IMR-90 (cell line): Measurements from ENCODE around the gene RFC2. TPM values are rescaled to one million over a fixed set of nuclear protein-coding genes. Genes with fewer than 3 reads are reported as not detected.

Source experiments
- ATAC-seq: fragments of 200-7000 bp; cut with Tn5 transposase; 2 replicates; pipeline ENCODE4 v1.9.1; 2020; ENCODE audit warnings: low read depth, mild to moderate bottlenecking, moderate library complexity
- BruUV-seq: library from RNA; stranded (reverse); fragments of 400-500 nt; replicated peaks from 2 replicates; lab custom pipeline; 2021; lab: Mats Ljungman, UMichigan
- CTCF ChIA-PET: fragments of 300-600 bp; formaldehyde crosslinking; extraction: SDS; loops from one replicate; lab custom pipeline; 2021; ENCODE audit warnings: antibody characterized with exemption; lab: Yijun Ruan, JAX
- POLR2A ChIA-PET: fragments of 300-600 bp; sonication (Branson Sonifier 250); formaldehyde crosslinking; loops from one replicate; lab custom pipeline; 2022; ENCODE audit warnings: antibody characterized with exemption; ENCODE audit not compliant: unreplicated experiment; lab: Charles Lee
- DNase-seq: peaks from one replicate; pipeline ENCODE4 v3.0.0; 2013
- H2AFZ ChIP-seq: replicated peaks from 2 replicates; pipeline ENCODE3; 2013; ENCODE audit warnings: low read length, mild to moderate bottlenecking; ENCODE audit not compliant: poor library complexity
- H2AK5ac ChIP-seq: 2 replicates; pipeline ENCODE4 v1.6.1; 2013; ENCODE audit warnings: low read depth, low read length, inconsistent platforms
- H2AK9ac ChIP-seq: replicated peaks from 2 replicates; pipeline ENCODE3; 2013; ENCODE audit warnings: mild to moderate bottlenecking, low read depth, low read length, moderate library complexity; ENCODE audit not compliant: poor library complexity
- H2BK120ac ChIP-seq: 2 replicates; pipeline ENCODE4 v1.6.1; 2013; ENCODE audit warnings: low read depth, low read length, inconsistent platforms
- H2BK15ac ChIP-seq: 3 replicates; pipeline ENCODE4 v1.6.1; 2013; ENCODE audit warnings: low read depth, low read length, inconsistent platforms
- H2BK20ac ChIP-seq: 2 replicates; pipeline ENCODE4 v1.6.1; 2013; ENCODE audit warnings: low read depth, mild to moderate bottlenecking, inconsistent platforms, low read length, moderate library complexity
- H2BK5ac ChIP-seq: 2 replicates; pipeline ENCODE4 v1.6.1; 2013; ENCODE audit warnings: mild to moderate bottlenecking, low read depth, low read length, inconsistent platforms; ENCODE audit not compliant: poor library complexity, severe bottlenecking
- H3K14ac ChIP-seq: replicated peaks from 2 replicates; pipeline ENCODE4 v1.6.1; 2013; ENCODE audit warnings: low read depth, low read length, inconsistent platforms
- H3K18ac ChIP-seq: 2 replicates; pipeline ENCODE4 v1.6.1; 2013; ENCODE audit warnings: low read depth, low read length, control low read depth
- H3K23ac ChIP-seq: 2 replicates; pipeline ENCODE4 v1.6.1; 2013; ENCODE audit warnings: low read depth, low read length, inconsistent platforms
- H3K27ac ChIP-seq: 2 replicates; pipeline ENCODE4 v1.5.1; 2013; ENCODE audit warnings: mild to moderate bottlenecking, control low read depth, low read length; ENCODE audit not compliant: insufficient read depth
- H3K27me3 ChIP-seq: 2 replicates; pipeline ENCODE4 v1.6.1; 2013; ENCODE audit warnings: low read length; ENCODE audit not compliant: control insufficient read depth, insufficient read depth
- H3K36me3 ChIP-seq: 2 replicates; pipeline ENCODE4 v1.6.1; 2013; ENCODE audit warnings: low read length, mixed read lengths; ENCODE audit not compliant: control insufficient read depth, insufficient read depth
- H3K4ac ChIP-seq: 2 replicates; pipeline ENCODE4 v1.6.1; 2013; ENCODE audit warnings: low read depth, low read length, inconsistent platforms
- H3K4me1 ChIP-seq: 2 replicates; pipeline ENCODE4 v1.6.1; 2013; ENCODE audit warnings: low read length, mixed read lengths; ENCODE audit not compliant: control insufficient read depth, insufficient read depth
- H3K4me2 ChIP-seq: 2 replicates; pipeline ENCODE4 v1.6.1; 2013; ENCODE audit warnings: low read depth, mild to moderate bottlenecking, control low read depth, low read length, moderate library complexity
- H3K4me3 ChIP-seq: 2 replicates; pipeline ENCODE4 v1.5.1; 2013; ENCODE audit warnings: low read depth, mild to moderate bottlenecking, control low read depth, low read length, moderate library complexity; ENCODE audit not compliant: insufficient read depth
- H3K56ac ChIP-seq: 2 replicates; pipeline ENCODE4 v1.6.1; 2013; ENCODE audit warnings: low read length, inconsistent platforms; ENCODE audit not compliant: insufficient read depth; ENCODE audit errors: extremely low read depth
- H3K79me1 ChIP-seq, 2 experiments: 2 replicates each; pipeline ENCODE4 v1.6.1; 2013; ENCODE audit warnings: low read length in 2 of 2, inconsistent platforms in 1 of 2, low read depth in 1 of 2
- H3K9ac ChIP-seq: 2 replicates; pipeline ENCODE4 v1.6.1; 2013; ENCODE audit warnings: low read depth, low read length, control low read depth
- H3K9me1 ChIP-seq: 2 replicates; pipeline ENCODE4 v1.6.1; 2013; ENCODE audit warnings: low read length, inconsistent platforms; ENCODE audit not compliant: insufficient read depth
- H3K9me3 ChIP-seq: 2 replicates; pipeline ENCODE4 v1.6.1; 2013; ENCODE audit warnings: low read length; ENCODE audit not compliant: control insufficient read depth, insufficient read depth
- H4K20me1 ChIP-seq: 2 replicates; pipeline ENCODE4 v1.6.1; 2013; ENCODE audit warnings: low read length, inconsistent platforms; ENCODE audit not compliant: insufficient read depth
- H4K5ac ChIP-seq: 2 replicates; pipeline ENCODE4 v1.6.1; 2013; ENCODE audit warnings: mild to moderate bottlenecking, low read depth, low read length, control low read depth
- H4K8ac ChIP-seq, 2 experiments: 2 replicates each; pipeline ENCODE4 v1.6.1; 2013; ENCODE audit warnings: low read depth in 2 of 2, low read length in 2 of 2, control low read depth in 1 of 2, inconsistent platforms in 1 of 2
- H4K91ac ChIP-seq: 2 replicates; pipeline ENCODE4 v1.6.1; 2013; ENCODE audit warnings: low read depth, low read length, inconsistent platforms; ENCODE audit not compliant: insufficient read depth
- BHLHE40 ChIP-seq: fragments of 150-350 bp; IDR thresholded peaks from 2 replicates; pipeline ENCODE4 v1.6.1; 2016; ENCODE audit warnings: mild to moderate bottlenecking, low read depth, low read length
- CEBPB ChIP-seq: IDR thresholded peaks from 2 replicates; pipeline ENCODE4 v1.6.1; 2012; ENCODE audit warnings: low read depth, low read length, improper control_type of control experiment
- MAFK ChIP-seq: IDR thresholded peaks from 2 replicates; pipeline ENCODE4 v1.6.1; 2012; ENCODE audit warnings: low read depth, low read length, improper control_type of control experiment
- MXI1 ChIP-seq: IDR thresholded peaks from 2 replicates; pipeline ENCODE4 v1.6.1; 2012; ENCODE audit warnings: low read depth, mild to moderate bottlenecking, low read length, moderate library complexity, borderline replicate concordance
- RCOR1 ChIP-seq: IDR thresholded peaks from 2 replicates; pipeline ENCODE4 v1.6.1; 2012; ENCODE audit warnings: mild to moderate bottlenecking, low read length, improper control_type of control experiment; ENCODE audit not compliant: insufficient replicate concordance
- WGBS, 2 experiments: methylation state at CpG; one replicate each; pipeline versions ENCODE4 v1.1.5 to v1.1.7; 2013; ENCODE audit warnings: missing lambda C conversion rate in 2 of 2; ENCODE audit not compliant: insufficient read length in 1 of 2; ENCODE audit errors: extremely low coverage in 2 of 2; 5-methylcytosine and 5-hydroxymethylcytosine counted together
- dilution Hi-C: fragments of 300-500 bp; cut with HindIII; formaldehyde crosslinking; loops from one replicate; pipeline ENCODE4 v1.14.3; 2018; ENCODE audit warnings: low sequenced_read_pairs; ENCODE audit not compliant: unreplicated experiment
- in situ Hi-C: fragments of 300-500 bp; cut with MboI; formaldehyde crosslinking; loops from 3 replicates; pipeline ENCODE4 v1.14.3; 2019; ENCODE audit warnings: low sequenced_read_pairs, inconsistent platforms, mixed read lengths
- intact Hi-C: fragments of 100-400 bp; cut with micrococcal nuclease; formaldehyde crosslinking; loops from 2 replicates; pipeline ENCODE4 v1.10.0; 2022
- polyA plus RNA-seq, 3 experiments: library from polyadenylated mRNA; depleted of rRNA; stranded (reverse); fragments of >200 nt; gene quantifications; 2 replicates each; pipeline ENCODE4 v1.2.3, GENCODE V29; 2012; ENCODE audit warnings: low replicate concordance in 1 of 3
- total RNA-seq: library from RNA; depleted of rRNA; stranded (reverse); fragments of >200 nt; gene quantifications from 2 replicates; pipeline ENCODE4 v1.2.3, GENCODE V29; 2012

Gene RFC2
- total and polyA plus RNA-seq, 2 of the 4 experiments (the other 2 are of a cell fraction): 25.2 to 37.8 TPM

DNA sequence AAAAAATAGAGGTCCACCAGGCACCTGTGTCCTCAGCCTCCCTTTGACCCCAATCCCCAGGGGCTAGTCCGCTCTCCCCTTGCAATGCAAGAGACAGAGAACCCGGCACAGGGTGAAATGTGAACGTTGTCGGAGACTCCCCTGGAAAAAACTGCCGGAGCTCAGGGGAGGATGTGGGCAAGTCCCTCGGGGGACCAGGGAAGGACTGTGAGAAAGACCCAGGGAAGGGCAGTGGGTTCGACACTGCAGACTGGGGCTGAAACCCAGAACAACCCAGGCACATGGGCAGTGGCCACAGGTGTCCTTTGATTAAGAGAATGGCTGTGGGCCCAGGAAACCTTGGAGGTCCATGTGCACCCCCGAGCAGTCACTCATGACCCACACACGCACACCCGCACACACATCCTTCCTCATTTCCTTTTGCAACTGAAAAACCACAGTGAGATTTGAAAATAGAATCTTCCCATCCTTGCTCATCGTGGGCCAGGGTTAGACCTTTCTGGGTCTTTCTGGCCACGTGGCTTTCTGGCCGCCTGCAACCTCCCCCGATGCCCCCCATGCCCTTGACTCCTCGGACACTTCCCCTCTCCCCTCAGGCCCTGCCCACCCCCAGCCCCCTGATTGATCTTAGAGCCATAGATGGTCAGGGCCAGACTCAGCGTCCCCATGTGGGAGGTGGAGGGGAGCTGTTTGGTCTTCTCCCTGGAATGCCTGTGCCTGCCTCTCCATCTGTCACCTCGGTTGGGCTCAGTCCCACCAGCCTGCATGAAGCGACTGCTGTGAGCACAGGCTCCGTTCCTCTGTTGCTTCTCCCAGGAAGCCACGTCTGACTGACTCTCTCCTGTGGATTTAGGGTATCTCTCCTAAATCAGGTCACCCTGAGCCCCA lies 36.5 kb downstream of the RFC2 start:
- TF ChIP-seq MAFK: no peak
- TF ChIP-seq MXI1: no peak
- TF ChIP-seq CEBPB: no peak
- TF ChIP-seq BHLHE40: no peak
- no peak for TF ChIP-seq RCOR1
- H3K79me1 ChIP-seq: no peaks in the 10 kb centered on the region
- H3K56ac ChIP-seq: no peak overlapping the region
- H3K36me3 ChIP-seq: no peaks in the 10 kb centered on the region
- dilution Hi-C loops: no loop called here
- POLR2A ChIA-PET: no interaction called here
- H3K4me1 ChIP-seq: no peaks in the 10 kb centered on the region
- H3K27ac ChIP-seq: no peak overlapping the region
- no peak for ATAC-seq
- no peak overlapping the region for H2AK5ac ChIP-seq
- no peak overlapping the region for H3K18ac ChIP-seq
- H3K4ac ChIP-seq: no peak overlapping the region
- BruUV-seq: no TSS peak
- no peak overlapping the region for H3K9ac ChIP-seq
- no peak overlapping the region for H2BK15ac ChIP-seq
- intact Hi-C loops: no loop called here
- no peak overlapping the region for H4K8ac ChIP-seq
- H2BK5ac ChIP-seq: no peak overlapping the region
- no peak overlapping the region for H2BK20ac ChIP-seq
- H3K23ac ChIP-seq: no peak overlapping the region
- no peak overlapping the region for H4K5ac ChIP-seq
- H3K9me1 ChIP-seq: no peaks in the 10 kb centered on the region
- no peak overlapping the region for H4K91ac ChIP-seq
- H3K9me3 ChIP-seq: peaks cover 5% of the 10 kb centered on the region
- peak; percentile 28 for DNase-seq
- WGBS, 2 experiments: 70% methylated on average over 5 of the region's 20 CpGs; no CpG with 5 or more reads in 1 of the 2 experiments
- H3K4me2 ChIP-seq: no peak overlapping the region
- CTCF ChIA-PET: no interaction called here
- no peak overlapping the region for H2BK120ac ChIP-seq
- no peak overlapping the region for H2AFZ ChIP-seq
- no peak overlapping the region for H3K14ac ChIP-seq
- H3K27me3 ChIP-seq: no peaks in the 10 kb centered on the region; the same call in 1 of the 2 replicates
- no peak overlapping the region for H3K4me3 ChIP-seq
- no peaks in the 10 kb centered on the region for H4K20me1 ChIP-seq
- H2AK9ac ChIP-seq: no peak overlapping the region
- in situ Hi-C loops: loop anchor here (25.0 kb wide), 1 partner anchor 345 kb away; no protein-coding TSS in a partner anchor
